Measurements from ENCODE around the gene KCNN4.
"Not testable (repeated sequence)": the region's sequence is repeated elsewhere in the genome, so short reads cannot be mapped to it uniquely, and the experiment has no call there.

Gene KCNN4

GRCh38 chr19:43798546-43799409, 18.0 kb upstream of the KCNN4 start:
- DNase-seq = peak; percentile 34

- DNase-seq = no peak
These were observed 17.3 kb upstream of the KCNN4 start for GRCh38 chr19:43798026-43798545.

- no peak for DNase-seq
These were observed 16.8 kb upstream of the KCNN4 start for GRCh38 chr19:43797556-43797955.

- no peak for DNase-seq
These were observed 16.3 kb upstream of the KCNN4 start for GRCh38 chr19:43797118-43797517.

GRCh38 chr19:43790587-43790986, 9.8 kb upstream of the KCNN4 start:
- DNase-seq = no peak

- DNase-seq = no peak
These were observed 8.3 kb upstream of the KCNN4 start for GRCh38 chr19:43789029-43789428.

GRCh38 chr19:43786665-43787064, 5.9 kb upstream of the KCNN4 start:
- DNase-seq = no peak

- DNase-seq = no peak
These were observed 4.4 kb upstream of the KCNN4 start for GRCh38 chr19:43784981-43785808.

- no peak for DNase-seq
These were observed 3.6 kb upstream of the KCNN4 start for GRCh38 chr19:43784241-43784980.

GRCh38 chr19:43783636-43784035, 2.9 kb upstream of the KCNN4 start:
- DNase-seq = no peak

- no peak for DNase-seq
These were observed 2.0 kb upstream of the KCNN4 start for GRCh38 chr19:43782689-43783231.

GRCh38 chr19:43782311-43782660, 1.5 kb upstream of the KCNN4 start:
- no peak for DNase-seq

GRCh38 chr19:43781630-43782310, 997 bp upstream of the KCNN4 start:
- DNase-seq = no peak

GRCh38 chr19:43779820-43780219, 953 bp downstream of the KCNN4 start:
- DNase-seq = no peak

- no peak for DNase-seq
These were observed 1.5 kb downstream of the KCNN4 start for GRCh38 chr19:43779147-43779819.

GRCh38 chr19:43778651-43779050, 2.1 kb downstream of the KCNN4 start:
- DNase-seq = peak; percentile 88

- DNase-seq = no peak
These were observed 3.5 kb downstream of the KCNN4 start for GRCh38 chr19:43777163-43777695.

GRCh38 chr19:43776286-43776685, 4.5 kb downstream of the KCNN4 start:
- no peak for DNase-seq

GRCh38 chr19:43775299-43775890, 5.4 kb downstream of the KCNN4 start:
- no peak for DNase-seq

- not testable (repeated sequence) for DNase-seq
These were observed 5.9 kb downstream of the KCNN4 start for GRCh38 chr19:43774940-43775258.
